Effector memory CD4-positive, alpha-beta T cell (primary cell): ENCODE results near the gene MELTF.

Source experiments
- DNase-seq, 3 donors: peaks; one replicate each; pipeline ENCODE4 v3.0.0-alpha.2; 2020
- H3K27ac ChIP-seq: 2 replicates; pipeline ENCODE4 v1.7.0; 2013; ENCODE audit warnings: mild to moderate bottlenecking, low read length, moderate library complexity; ENCODE audit not compliant: insufficient read depth, poor library complexity, severe bottlenecking
- H3K27me3 ChIP-seq: replicated peaks from 2 replicates; pipeline ENCODE4 v1.7.0; 2013; ENCODE audit warnings: mild to moderate bottlenecking, low read length; ENCODE audit not compliant: insufficient read depth, control insufficient read depth, poor library complexity, severe bottlenecking
- H3K36me3 ChIP-seq: 2 replicates; pipeline ENCODE4 v1.7.0; 2013; ENCODE audit warnings: mild to moderate bottlenecking, low read length, moderate library complexity; ENCODE audit not compliant: control insufficient read depth, insufficient read depth
- H3K4me1 ChIP-seq: 2 replicates; pipeline ENCODE4 v1.7.0; 2013; ENCODE audit warnings: low read length, mild to moderate bottlenecking; ENCODE audit not compliant: control insufficient read depth, insufficient read depth, poor library complexity, severe bottlenecking
- H3K4me3 ChIP-seq: 2 replicates; pipeline ENCODE4 v1.7.0; 2013; ENCODE audit warnings: low read length, low read depth, mild to moderate bottlenecking; ENCODE audit not compliant: insufficient read depth, poor library complexity, severe bottlenecking
- H3K9me3 ChIP-seq: 2 replicates; pipeline ENCODE4 v1.7.0; 2013; ENCODE audit warnings: mild to moderate bottlenecking, low read length, moderate library complexity; ENCODE audit not compliant: control insufficient read depth

Gene MELTF

DNA sequence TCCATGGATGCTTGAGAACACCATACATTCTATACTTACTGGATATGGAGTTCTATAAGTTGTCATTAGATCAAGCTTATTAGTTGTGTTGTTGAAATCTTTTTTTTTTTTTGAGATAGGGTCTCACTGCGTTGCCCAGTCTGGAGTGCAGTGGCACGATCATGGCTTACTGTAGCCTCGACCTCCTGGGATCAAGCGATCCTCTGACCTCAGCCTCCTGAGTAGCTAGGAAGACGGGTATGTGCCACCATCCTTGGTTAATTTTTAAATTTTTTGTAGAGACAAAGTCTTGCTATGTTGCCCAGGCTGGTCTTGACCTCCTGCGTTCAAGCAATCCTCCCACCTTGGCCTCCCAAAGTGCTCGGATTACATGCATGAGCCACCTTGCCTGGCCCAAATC lies 74.8 kb downstream of the MELTF start:
- DNase-seq = no peak
- no peak overlapping the region for H3K4me3 ChIP-seq
- H3K27me3 ChIP-seq = no peaks in the 10 kb centered on the region
- no peaks in the 10 kb centered on the region for H3K9me3 ChIP-seq
- no peaks in the 10 kb centered on the region for H3K36me3 ChIP-seq
- no peak overlapping the region for H3K27ac ChIP-seq
- H3K4me1 ChIP-seq = no peaks in the 10 kb centered on the region
